Activated CD8-positive, alpha-beta memory T cell treated with anti-CD3 and anti-CD28 coated beads, Interleukin-2, amount 10 ng/mL, durations not matched to agents 7 days and 5 days (primary cell): ENCODE results near the gene ZNF217. TPM values are rescaled to one million over a fixed set of nuclear protein-coding genes. Genes with fewer than 3 reads are reported as not detected.
"Not testable (repeated sequence)": the region's sequence is repeated elsewhere in the genome, so short reads cannot be mapped to it uniquely, and the experiment has no call there.

Experiments
- ATAC-seq: fragments of 150-1000 bp; cut with Tn5 transposase; one replicate; pipeline ENCODE4 v1.10.0; 2021; ENCODE audit warnings: moderate library complexity
- CTCF ChIA-PET: fragments of 350-600 bp; sonication (Branson Sonifier 250); formaldehyde crosslinking; loops from one replicate; lab custom pipeline; 2021; ENCODE audit warnings: antibody characterized with exemption; lab: Charles Lee
- DNase-seq: peaks from one replicate; pipeline ENCODE4 v3.0.0-alpha.2; 2020
- H3K27ac Mint-ChIP-seq: one replicate; pipeline ENCODE4 v1.8.0; 2021; ENCODE audit warnings: mild to moderate bottlenecking, mixed read lengths
- H3K27me3 Mint-ChIP-seq: one replicate; pipeline ENCODE4 v1.8.0; 2021; ENCODE audit warnings: mixed read lengths
- H3K36me3 Mint-ChIP-seq: one replicate; pipeline ENCODE4 v1.8.0; 2021; ENCODE audit warnings: mild to moderate bottlenecking, mixed read lengths
- H3K4me1 Mint-ChIP-seq: one replicate; pipeline ENCODE4 v1.8.0; 2021; ENCODE audit warnings: mixed read lengths
- H3K4me3 Mint-ChIP-seq: one replicate; pipeline ENCODE4 v1.8.0; 2021; ENCODE audit warnings: mild to moderate bottlenecking, moderate library complexity, mixed read lengths
- H3K9me3 Mint-ChIP-seq: one replicate; pipeline ENCODE4 v1.8.0; 2022; ENCODE audit warnings: low read depth, mixed read lengths
- total RNA-seq, 2 experiments: library from RNA; stranded (reverse); gene quantifications; one replicate each; pipeline ENCODE4 v1.2.3, GENCODE V29; 2021

ZNF217 gene
- total RNA-seq, 2 experiments from 2014 or later, result 80.2 to 81.9 TPM

DNA sequence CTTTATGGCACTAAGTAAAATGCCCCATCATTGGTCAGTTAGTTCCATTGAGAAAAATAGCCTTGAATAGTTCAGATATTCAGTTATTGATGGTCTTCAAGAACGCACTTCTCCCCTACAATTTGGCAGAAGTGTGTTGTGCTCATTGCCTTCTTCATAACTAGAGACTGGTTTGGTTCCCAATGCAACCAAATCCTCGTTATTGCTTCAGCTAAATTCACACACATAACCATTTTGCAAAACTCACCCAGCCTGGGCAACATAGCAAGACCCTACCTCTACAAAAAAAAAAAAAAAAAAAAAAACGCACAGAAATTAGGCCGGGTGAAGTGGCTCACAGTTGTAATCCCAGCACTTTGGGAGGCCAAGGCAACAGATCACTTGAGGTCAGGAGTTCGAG is 32.1 kb downstream of the ZNF217 start:
- Mint-ChIP-seq H3K27me3 (no peaks in the 10 kb centered on the region), H3K4me1 (no peaks in the 10 kb centered on the region), H3K27ac (no peak overlapping the region), H3K9me3 (no peaks in the 10 kb centered on the region), H3K4me3 (no peak overlapping the region), H3K36me3 (peaks cover 26% of the 10 kb centered on the region)
- CTCF ChIA-PET, result interaction anchor here (0.6 kb wide), 1 partner anchor 1527 kb away, joined by 4 read pairs; no protein-coding TSS in a partner anchor
- ATAC-seq, result no peak
- DNase-seq, result no peak

DNA sequence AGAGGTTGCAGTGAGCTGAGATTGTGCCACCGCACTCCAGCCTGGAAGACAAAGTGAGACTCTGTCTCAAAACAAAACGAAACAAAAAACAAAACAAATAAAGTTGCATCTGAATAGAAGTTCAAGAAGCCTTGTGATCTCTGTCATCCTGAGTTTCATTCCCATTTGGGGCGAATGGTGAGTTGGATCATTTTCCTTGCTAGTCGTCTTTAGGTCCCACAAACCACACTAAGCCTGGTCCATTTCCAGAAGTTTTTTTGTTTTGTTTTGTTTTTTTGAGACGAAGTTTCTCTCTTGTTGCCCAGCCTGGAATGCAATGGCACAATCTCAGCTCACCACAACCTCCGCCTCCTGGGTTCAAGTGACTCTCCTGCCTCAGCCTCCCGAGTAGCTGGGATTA is 33.8 kb downstream of the ZNF217 start:
- ATAC-seq, result no peak
- H3K4me1 Mint-ChIP-seq, result no peaks in the 10 kb centered on the region
- H3K36me3 Mint-ChIP-seq, result peaks cover 13% of the 10 kb centered on the region
- no peak for DNase-seq
- H3K4me3 Mint-ChIP-seq, result no peak overlapping the region
- H3K27ac Mint-ChIP-seq, result no peak overlapping the region
- no peaks in the 10 kb centered on the region for H3K27me3 Mint-ChIP-seq
- CTCF ChIA-PET, result no interaction called here
- H3K9me3 Mint-ChIP-seq, result no peaks in the 10 kb centered on the region

DNA sequence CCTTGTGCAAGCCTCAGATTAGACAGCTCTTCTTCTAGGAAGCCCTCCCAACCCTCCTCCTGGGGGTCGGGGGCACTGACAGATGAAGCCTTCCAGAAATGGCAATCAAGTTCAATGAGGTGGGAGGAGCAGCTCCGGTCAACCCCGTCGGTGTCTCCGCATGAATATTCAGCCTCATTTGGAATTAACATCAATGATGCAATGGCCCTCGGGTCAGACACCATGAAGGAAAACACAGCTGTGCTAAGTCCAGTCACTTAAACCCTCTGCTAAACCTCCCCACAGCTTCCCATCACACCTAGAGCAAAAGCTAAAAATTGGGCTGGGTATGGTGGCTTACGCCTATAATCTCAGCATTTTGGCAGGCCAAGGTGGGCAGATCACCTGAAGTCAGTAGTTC is 36.5 kb downstream of the ZNF217 start:
- peaks cover 10% of the 10 kb centered on the region for H3K36me3 Mint-ChIP-seq
- no peaks in the 10 kb centered on the region for H3K4me1 Mint-ChIP-seq
- CTCF ChIA-PET, result no interaction called here
- H3K27ac Mint-ChIP-seq, result no peak overlapping the region
- ATAC-seq (no peak), DNase-seq (no peak)
- no peak overlapping the region for H3K4me3 Mint-ChIP-seq
- H3K27me3 Mint-ChIP-seq, result no peaks in the 10 kb centered on the region
- no peaks in the 10 kb centered on the region for H3K9me3 Mint-ChIP-seq

DNA sequence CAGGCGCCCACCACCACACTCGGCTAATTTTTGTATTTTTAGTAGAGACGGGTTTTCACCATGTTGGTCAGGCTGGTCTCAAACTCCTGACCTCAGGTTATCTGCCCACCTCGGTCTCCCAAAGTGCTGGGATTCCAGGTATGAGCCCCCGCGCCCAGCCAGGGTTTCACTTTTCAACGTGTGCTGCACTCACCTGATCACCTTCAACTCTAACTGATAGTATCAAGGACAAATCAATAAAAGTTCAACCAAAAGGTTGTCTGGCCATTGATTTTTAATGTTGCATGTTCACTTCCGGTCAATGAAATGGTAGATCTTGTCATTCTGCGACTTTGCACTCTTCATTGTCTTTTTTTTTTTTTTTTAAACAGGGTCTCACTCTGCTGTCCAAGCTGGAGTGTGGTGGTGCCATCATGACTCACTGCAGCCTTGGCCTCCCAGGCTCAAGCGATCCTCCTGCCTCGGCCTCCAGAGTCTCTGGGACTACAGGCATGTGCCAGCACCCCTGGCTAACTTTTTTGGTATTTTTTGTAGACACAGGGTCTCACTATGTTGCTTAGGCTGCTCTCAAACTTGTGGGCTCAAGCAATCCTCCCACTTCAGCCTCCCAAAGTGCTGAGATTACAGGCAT is 37.3 kb downstream of the ZNF217 start:
- CTCF ChIA-PET, result no interaction called here
- Mint-ChIP-seq H3K27ac (no peak overlapping the region), H3K4me1 (no peaks in the 10 kb centered on the region), H3K4me3 (no peak overlapping the region), H3K9me3 (no peaks in the 10 kb centered on the region), H3K27me3 (no peaks in the 10 kb centered on the region), H3K36me3 (peaks cover 10% of the 10 kb centered on the region)
- DNase-seq (no peak), ATAC-seq (no peak)

DNA sequence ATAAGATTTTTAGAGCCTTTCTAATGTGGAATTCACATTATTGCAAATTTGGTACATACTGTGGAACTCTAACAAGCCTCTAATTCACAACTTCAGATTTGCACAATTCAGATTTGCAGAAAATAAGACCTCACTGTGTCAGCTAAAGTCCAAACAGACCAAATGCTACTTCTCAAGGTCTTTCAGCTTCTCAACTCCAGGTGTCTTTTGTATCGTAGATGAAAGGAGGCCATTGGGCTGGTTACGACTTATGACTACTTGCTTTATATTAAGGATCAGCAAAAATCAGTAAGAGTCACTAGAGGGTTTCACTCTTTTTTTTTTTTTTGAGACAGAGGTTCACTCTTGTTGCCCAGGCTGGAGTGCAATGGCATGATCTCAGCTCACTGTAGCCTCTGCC is 37.8 kb downstream of the ZNF217 start:
- CTCF ChIA-PET, result no interaction called here
- Mint-ChIP-seq H3K36me3 (peaks cover 10% of the 10 kb centered on the region), H3K27ac (no peak overlapping the region), H3K4me3 (no peak overlapping the region), H3K4me1 (no peaks in the 10 kb centered on the region), H3K27me3 (no peaks in the 10 kb centered on the region), H3K9me3 (no peaks in the 10 kb centered on the region)
- ATAC-seq (no peak), DNase-seq (no peak)

DNA sequence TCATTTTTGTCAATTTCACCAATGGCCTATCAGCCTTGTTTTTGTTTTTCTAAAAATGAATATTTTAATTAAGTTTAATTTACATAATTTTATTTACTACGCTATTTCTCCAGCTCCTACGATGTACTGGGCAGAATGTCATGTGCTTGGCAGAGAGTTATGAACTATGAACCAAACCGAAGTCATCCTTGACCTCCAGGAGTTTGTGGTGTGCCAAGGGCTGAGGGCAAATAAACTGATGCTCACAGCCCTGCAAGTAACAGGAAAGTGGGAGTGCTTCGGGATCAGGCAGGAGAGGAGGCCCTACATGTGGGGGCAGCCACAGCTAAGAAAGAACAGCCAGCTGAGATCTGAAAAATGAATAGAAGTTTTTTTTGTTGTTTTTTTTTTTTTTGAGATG is 38.6 kb downstream of the ZNF217 start:
- H3K27ac Mint-ChIP-seq, result no peak overlapping the region
- H3K4me1 Mint-ChIP-seq, result no peaks in the 10 kb centered on the region
- CTCF ChIA-PET, result interaction anchor here (0.7 kb wide), 1 partner anchor 226 kb away, joined by 4 read pairs; no protein-coding TSS in a partner anchor
- no peaks in the 10 kb centered on the region for H3K9me3 Mint-ChIP-seq
- ATAC-seq (no peak), DNase-seq (no peak)
- H3K27me3 Mint-ChIP-seq, result no peaks in the 10 kb centered on the region
- H3K36me3 Mint-ChIP-seq, result peaks cover 8% of the 10 kb centered on the region
- no peak overlapping the region for H3K4me3 Mint-ChIP-seq

DNA sequence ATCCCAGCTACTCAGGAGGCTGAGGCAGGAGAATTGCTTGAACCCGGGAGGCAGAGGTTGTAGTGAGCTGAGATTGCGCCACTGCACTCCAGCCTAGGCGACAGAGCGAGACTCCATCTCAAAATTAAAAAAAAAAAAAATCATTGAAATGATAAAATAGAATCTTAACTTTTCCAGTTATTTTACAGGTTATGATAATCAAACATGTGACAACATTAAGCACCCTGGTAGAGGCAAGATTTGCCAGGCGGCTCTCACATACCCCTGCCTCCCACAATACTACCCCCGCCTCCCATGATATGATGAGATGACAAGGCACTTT is 41.1 kb downstream of the ZNF217 start:
- H3K4me1 Mint-ChIP-seq, H3K27ac Mint-ChIP-seq, H3K27me3 Mint-ChIP-seq, DNase-seq, H3K4me3 Mint-ChIP-seq, H3K36me3 Mint-ChIP-seq, CTCF ChIA-PET, H3K9me3 Mint-ChIP-seq, ATAC-seq: not testable (repeated sequence)

DNA sequence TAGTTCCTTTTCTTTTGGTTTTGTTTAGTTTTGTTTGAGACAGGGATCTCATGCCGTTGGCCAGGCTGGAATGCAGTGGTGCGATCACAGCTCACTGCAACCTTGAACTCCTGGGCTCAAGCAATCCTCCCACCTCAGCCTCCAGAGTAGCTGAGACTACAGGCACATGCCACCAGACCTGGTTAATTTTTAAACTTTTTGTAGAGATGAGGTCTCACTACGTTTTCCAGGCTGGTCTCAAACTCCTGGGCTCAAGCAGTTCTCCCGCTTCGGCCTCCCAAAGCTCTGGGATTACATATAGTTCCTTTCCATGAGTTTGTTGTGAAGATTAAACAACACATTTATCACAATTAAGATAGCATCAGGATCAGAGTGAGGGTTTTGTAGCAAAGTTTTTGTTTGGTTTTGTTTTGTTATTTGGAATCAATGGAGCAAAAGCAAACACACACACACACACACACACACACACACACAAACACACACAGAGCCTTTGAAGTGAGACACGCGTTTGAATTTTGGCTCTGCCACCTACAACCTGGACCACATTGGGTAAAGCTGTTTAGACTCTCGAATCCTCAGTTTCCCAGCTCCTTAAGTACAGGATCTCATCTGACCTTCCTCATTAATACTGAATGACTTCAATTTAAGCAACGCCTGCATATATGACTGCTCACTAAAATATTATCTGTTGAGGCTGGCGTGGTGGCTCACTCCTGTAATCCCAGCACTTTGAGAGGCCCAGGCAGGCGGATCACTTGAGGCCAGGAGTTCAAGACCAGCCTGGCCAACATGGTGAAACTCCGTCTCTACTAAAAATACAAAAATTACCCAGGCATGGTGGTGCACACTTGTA is 41.7 kb downstream of the ZNF217 start:
- H3K36me3 Mint-ChIP-seq, H3K4me3 Mint-ChIP-seq, DNase-seq, ATAC-seq, H3K27ac Mint-ChIP-seq, H3K4me1 Mint-ChIP-seq, H3K9me3 Mint-ChIP-seq, H3K27me3 Mint-ChIP-seq, CTCF ChIA-PET: not testable (repeated sequence)

DNA sequence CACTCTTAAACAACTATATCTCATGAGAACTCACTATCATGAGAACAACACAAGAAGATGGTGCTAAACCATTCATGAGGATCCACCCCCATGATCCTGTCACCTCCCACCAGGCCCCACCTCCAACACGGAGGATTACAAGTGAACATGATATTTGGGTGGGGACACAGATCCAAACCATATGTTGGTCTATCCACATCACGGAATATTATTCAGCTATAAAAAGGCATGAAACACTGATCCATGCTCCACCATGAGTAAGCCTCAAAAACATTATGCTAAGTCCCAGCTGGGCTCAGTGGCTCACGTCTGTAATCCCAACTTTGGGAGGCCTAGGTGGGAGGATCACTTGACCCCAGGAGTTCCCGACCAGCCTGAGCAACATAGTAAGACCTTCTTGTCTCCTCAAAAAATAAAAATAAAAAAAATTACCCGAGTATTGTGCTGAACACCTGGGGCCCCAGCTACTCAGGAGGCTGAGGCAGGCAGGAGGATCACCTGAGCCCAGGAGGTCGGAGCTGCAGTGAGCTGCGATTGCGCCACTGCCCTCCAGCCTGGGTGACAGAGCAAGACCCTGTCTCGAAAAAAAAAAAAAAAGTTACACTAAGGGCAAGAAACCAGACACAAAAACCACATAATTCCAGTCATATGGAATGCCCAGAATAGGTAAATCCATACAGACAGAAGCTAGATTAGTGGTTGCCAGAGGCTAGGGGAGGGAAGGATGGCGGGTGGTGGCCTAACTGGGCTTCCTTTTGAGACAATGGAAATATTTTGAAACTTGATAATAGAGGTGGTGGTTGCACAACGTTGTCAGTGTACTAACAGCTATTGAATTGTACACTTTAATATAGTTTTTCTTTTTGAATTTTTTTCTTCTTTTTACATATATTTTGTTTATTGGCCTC is 43.1 kb downstream of the ZNF217 start:
- H3K4me1 Mint-ChIP-seq, result peaks cover 4% of the 10 kb centered on the region
- CTCF ChIA-PET, result no interaction called here
- ATAC-seq, result no peak

DNA sequence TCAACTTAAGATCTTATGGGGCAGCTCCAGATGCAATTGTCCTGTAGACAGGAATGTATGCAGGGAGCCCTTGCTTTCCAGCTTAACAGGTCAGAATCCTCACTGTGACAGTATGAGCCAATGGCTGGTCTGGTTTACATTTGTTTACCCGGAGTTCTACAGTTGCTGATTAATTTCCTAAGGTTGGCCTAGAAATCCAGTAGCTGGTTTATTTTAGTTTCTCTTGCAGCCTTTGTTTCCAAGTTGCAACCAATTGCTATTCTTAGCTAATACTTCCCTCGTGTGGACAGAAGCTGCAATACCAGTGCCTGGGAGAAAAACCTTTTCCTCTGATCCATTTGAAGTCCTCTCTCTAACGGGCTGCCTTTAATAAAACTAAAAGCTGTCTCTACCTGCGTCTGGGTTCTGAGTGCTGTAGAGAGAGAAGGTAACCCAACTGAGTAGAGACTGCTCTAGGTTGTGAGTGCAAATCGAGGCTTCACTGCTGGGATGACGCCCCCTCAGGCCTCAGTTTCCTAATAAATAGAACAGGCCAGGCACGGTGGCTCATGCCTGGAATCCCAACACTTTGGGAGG is 45.9 kb downstream of the ZNF217 start:
- CTCF ChIA-PET, result interaction anchor here (0.8 to 1.9 kb wide), 11 partner anchors 9 to 514 kb away, joined by 3 to 11 read pairs (median 4); no protein-coding TSS in a partner anchor
- DNase-seq (peak; percentile 51), ATAC-seq (peak; percentile 51)
- H3K36me3 Mint-ChIP-seq, result no peaks in the 10 kb centered on the region
- H3K4me3 Mint-ChIP-seq, result no peak overlapping the region
- H3K4me1 Mint-ChIP-seq, result peaks cover 4% of the 10 kb centered on the region
- no peak overlapping the region for H3K27ac Mint-ChIP-seq
- no peaks in the 10 kb centered on the region for H3K9me3 Mint-ChIP-seq
- H3K27me3 Mint-ChIP-seq, result no peaks in the 10 kb centered on the region

More for the DNA sequence above, 43.1 kb downstream of the ZNF217 start:
- H3K27ac Mint-ChIP-seq, result no peak overlapping the region
- no peaks in the 10 kb centered on the region for H3K27me3 Mint-ChIP-seq
- no peak overlapping the region for H3K4me3 Mint-ChIP-seq
- DNase-seq, result no peak
- H3K36me3 Mint-ChIP-seq, result no peaks in the 10 kb centered on the region
- H3K9me3 Mint-ChIP-seq, result no peaks in the 10 kb centered on the region

DNA sequence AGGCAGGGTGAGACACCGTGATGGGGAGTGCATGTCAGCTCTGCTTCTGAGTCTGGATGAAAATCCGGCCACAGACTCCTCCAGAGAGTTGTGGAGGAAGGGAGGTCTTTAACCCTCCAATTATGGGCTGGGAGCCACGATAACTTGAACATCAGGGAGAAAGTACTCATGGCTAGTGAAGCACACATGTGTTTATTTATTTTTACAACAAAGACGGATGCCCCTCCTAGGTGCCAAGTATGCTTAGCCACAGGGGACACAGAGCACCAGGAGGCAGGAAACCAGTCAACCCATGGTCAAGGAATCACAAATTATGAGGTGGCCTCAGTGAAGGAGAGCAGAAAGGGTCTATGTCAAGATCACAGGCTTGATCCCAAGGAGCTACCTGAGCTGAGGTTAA is 54.1 kb downstream of the ZNF217 start:
- H3K4me3 Mint-ChIP-seq, result no peak overlapping the region
- DNase-seq, result no peak
- H3K36me3 Mint-ChIP-seq, result no peaks in the 10 kb centered on the region
- H3K27ac Mint-ChIP-seq, result no peak overlapping the region
- peaks cover under 1% of the 10 kb centered on the region for H3K9me3 Mint-ChIP-seq
- no peaks in the 10 kb centered on the region for H3K27me3 Mint-ChIP-seq
- no peaks in the 10 kb centered on the region for H3K4me1 Mint-ChIP-seq
- no peak for ATAC-seq
- CTCF ChIA-PET, result interaction anchor here (0.7 kb wide), 1 partner anchor 15 kb away, joined by 3 read pairs; no protein-coding TSS in a partner anchor

DNA sequence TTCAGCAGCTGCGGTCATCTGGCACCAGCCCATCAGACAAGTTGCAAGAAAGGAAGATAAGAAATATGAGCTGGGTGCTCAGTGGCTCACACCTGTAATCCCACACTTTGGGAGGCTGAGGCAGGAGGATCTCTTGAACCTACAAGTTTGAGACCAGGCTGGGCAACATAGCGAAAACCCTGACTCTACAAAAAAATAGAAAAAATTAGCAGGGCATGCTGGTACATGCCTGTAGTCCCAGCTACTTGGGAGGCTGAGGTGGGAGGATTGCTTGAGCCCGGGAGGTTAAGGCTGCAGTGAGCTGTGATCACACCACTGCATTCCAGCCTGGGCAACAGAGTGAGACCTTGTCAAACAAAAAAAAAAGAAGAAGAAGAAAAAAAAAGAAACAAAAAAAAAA is 57.3 kb downstream of the ZNF217 start:
- H3K36me3 Mint-ChIP-seq, DNase-seq, ATAC-seq, H3K27me3 Mint-ChIP-seq, H3K4me1 Mint-ChIP-seq, H3K27ac Mint-ChIP-seq, CTCF ChIA-PET, H3K4me3 Mint-ChIP-seq, H3K9me3 Mint-ChIP-seq: not testable (repeated sequence)

DNA sequence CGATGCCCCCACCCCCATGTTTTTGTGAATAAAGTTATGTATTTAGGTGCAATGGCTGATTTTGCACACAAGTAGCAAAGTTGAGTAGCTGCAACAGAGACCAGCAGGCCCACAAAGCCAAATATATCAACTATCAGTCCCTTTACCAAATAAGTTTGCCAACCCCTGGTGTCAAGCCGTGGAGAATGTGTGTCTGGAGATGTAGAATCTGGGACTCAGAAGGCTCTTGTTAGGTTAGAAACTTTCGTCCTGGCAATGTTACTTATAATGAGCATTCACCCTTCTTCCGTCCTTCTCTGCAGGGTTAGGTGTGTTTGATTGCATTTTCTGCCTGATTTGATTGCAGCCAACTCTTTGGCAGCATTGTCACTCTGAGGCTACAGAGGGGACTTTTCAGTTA is 57.8 kb downstream of the ZNF217 start:
- H3K4me1 Mint-ChIP-seq, result no peaks in the 10 kb centered on the region
- H3K27ac Mint-ChIP-seq, result no peak overlapping the region
- ATAC-seq, result no peak
- no peak for DNase-seq
- no peak overlapping the region for H3K4me3 Mint-ChIP-seq
- H3K27me3 Mint-ChIP-seq, result no peaks in the 10 kb centered on the region
- no peaks in the 10 kb centered on the region for H3K36me3 Mint-ChIP-seq
- H3K9me3 Mint-ChIP-seq, result peaks cover 1% of the 10 kb centered on the region
- CTCF ChIA-PET, result no interaction called here
